Activated T-cell treated with anti-CD3 and anti-CD28 coated beads, Interleukin-2, amount 50 U/mL, for 4 hours (primary cell): ENCODE results near the gene TMED10. TPM values are rescaled to one million over a fixed set of nuclear protein-coding genes. Genes with fewer than 3 reads are reported as not detected.
"Not testable (repeated sequence)": the region's sequence is repeated elsewhere in the genome, so short reads cannot be mapped to it uniquely, and the experiment has no call there.

Experiments
- ATAC-seq, 2 donors: fragments of 200-7000 bp; cut with Tn5 transposase; one replicate each; pipeline ENCODE4 v1.10.0; 2021
- DNase-seq: peaks from one replicate; pipeline ENCODE4 v3.0.0-alpha.2; 2020
- H3K27me3 Mint-ChIP-seq: one replicate; pipeline ENCODE4 v1.8.0; 2021; ENCODE audit warnings: low read depth, mixed read lengths
- H3K36me3 Mint-ChIP-seq: one replicate; pipeline ENCODE4 v1.8.0; 2022; ENCODE audit warnings: mixed read lengths; ENCODE audit not compliant: insufficient read depth
- H3K4me1 Mint-ChIP-seq: one replicate; pipeline ENCODE4 v1.8.0; 2021; ENCODE audit warnings: low read depth, mixed read lengths
- H3K4me3 Mint-ChIP-seq: one replicate; pipeline ENCODE4 v1.8.0; 2021; ENCODE audit warnings: mild to moderate bottlenecking, moderate library complexity, mixed read lengths
- H3K9me3 Mint-ChIP-seq: one replicate; pipeline ENCODE4 v1.8.0; 2021; ENCODE audit warnings: mixed read lengths
- total RNA-seq, 3 donors: library from RNA; stranded (reverse); gene quantifications; one replicate each; pipeline ENCODE4 v1.2.1, GENCODE V29; 2021

Gene TMED10
- total RNA-seq, 3 donors from 2014 or later: 184 to 196 (median 195) TPM

DNA sequence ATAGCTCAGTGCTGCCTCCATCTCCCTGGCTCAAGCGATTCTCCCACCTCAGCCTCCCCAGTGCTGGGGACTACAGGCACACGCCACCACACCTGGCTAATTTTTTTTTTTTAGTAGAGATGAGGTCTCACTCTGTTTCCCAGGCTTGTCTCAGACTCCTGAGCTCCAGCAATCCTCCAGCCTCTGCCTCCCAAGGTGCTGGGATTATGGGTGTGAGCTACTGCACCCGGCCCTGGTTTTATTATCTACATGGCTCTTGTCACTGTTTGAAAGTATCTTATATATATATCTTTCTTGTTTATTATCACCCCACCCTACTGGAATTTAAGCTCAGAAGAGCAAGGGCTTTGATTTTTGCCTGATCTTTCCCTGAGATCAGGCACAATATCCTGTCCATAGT, 7.6 kb upstream of the TMED10 start:
- no peaks in the 10 kb centered on the region for H3K36me3 Mint-ChIP-seq
- no peak for DNase-seq

DNA sequence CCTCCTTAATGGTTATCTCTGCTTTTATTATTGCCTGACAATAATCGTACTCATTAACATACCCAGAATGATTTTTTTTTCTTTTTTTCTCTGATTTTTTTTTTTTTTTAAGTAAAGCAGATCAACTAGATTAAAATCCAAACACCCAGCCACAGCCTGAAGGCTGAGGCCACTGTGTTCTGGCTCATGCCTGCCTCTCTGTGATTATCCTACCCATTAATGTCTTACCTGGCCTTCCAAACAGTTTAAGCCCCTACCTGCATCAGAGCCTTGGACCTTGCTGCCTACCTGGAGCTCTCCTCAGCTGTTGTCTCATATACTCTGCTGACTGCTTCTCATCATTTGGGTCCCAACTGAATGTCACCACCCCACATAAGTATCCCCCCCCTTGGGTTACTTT, 6.8 kb upstream of the TMED10 start:
- Mint-ChIP-seq H3K36me3 (no peaks in the 10 kb centered on the region), H3K4me3 (no peak overlapping the region), H3K4me1 (no peaks in the 10 kb centered on the region), H3K9me3 (no peaks in the 10 kb centered on the region), H3K27me3 (peaks cover 6% of the 10 kb centered on the region)
- DNase-seq: no peak
- no peak for ATAC-seq

More for the DNA sequence above, 7.6 kb upstream of the TMED10 start:
- Mint-ChIP-seq H3K27me3 (peaks cover 6% of the 10 kb centered on the region), H3K4me3 (no peak overlapping the region), H3K9me3 (no peaks in the 10 kb centered on the region), H3K4me1 (no peaks in the 10 kb centered on the region)
- no peak for ATAC-seq

DNA sequence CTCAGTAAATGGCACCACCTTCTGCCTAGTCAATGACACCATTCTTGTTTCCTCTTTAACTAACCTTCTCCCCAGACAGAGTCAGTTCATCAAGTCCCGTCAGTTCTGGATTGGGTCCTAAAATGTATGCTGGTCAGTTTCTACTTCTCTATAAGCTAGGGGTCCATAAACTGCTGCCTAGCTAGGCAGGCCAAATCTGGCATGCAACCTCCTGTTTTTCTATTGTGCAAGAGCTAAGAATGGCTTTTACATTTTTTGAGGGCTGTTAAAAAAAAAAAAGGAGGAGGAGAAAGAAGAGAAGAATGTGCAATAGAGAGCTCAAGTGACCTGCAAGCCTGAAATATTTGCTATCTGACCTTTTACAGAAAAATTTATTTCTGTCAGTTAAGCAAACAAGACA, 6.4 kb upstream of the TMED10 start:
- Mint-ChIP-seq H3K9me3 (no peaks in the 10 kb centered on the region), H3K36me3 (no peaks in the 10 kb centered on the region), H3K4me3 (no peak overlapping the region), H3K27me3 (peaks cover 6% of the 10 kb centered on the region), H3K4me1 (no peaks in the 10 kb centered on the region)
- DNase-seq: no peak
- ATAC-seq: no peak

DNA sequence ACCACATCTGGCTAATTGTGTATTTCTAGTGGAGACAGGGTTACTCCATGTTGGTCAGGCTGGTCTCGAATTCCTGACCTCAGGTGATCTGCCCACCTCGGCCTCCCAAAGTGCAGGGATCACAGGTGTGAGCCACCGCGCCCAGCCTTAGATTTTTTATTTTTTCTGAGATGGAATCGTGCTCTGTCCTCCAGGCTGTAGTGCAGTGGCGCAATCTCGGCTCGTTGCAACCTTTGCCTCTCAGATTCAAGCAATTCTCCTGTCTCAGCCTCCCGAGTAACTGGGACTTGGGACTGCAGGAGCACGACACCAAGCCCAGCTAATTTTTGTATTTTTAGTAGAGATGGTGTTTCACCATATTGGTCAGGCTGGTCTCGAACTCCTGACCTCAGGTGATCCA, 5.8 kb upstream of the TMED10 start:
- DNase-seq, H3K9me3 Mint-ChIP-seq, H3K4me1 Mint-ChIP-seq, H3K36me3 Mint-ChIP-seq, H3K27me3 Mint-ChIP-seq, ATAC-seq, H3K4me3 Mint-ChIP-seq: not testable (repeated sequence)

DNA sequence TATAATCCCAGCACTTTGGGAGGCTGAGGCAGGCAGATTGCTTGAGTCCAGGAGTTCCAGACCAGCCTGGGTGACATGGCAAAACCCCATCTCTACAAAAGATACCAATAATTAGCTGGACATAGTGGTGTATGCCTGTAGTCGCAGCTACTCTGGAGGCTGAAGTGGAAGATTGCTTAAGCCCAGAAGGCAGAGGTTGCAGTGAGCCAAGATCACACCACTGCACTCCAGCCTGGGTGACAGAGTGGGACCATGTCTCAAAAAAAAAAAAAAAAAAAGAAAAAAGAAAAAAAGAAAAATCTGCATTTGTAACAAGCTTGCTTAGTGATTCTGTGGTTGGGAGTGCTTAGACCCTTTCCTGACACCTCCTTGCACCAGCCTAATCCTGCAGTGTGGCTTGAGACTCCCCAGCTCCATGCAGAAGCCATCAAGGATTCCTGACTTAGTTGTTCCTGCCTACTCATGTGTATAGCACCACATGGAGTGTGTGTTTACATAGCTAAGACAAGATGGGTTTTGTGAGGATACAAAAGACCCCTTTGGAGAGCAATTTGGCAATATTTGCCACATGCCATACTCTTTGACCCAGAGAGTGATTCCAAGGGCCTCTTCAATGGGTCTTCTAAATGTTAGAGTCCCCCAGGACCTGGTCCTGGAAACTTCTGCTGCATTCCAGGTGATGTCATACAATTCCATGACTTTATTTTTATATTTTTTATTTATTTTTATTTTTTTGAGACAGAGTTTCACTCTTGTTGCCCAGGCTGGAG, 5.1 kb upstream of the TMED10 start:
- H3K27me3 Mint-ChIP-seq: peaks cover 3% of the 10 kb centered on the region
- no peaks in the 10 kb centered on the region for H3K36me3 Mint-ChIP-seq
- ATAC-seq: no peak

DNA sequence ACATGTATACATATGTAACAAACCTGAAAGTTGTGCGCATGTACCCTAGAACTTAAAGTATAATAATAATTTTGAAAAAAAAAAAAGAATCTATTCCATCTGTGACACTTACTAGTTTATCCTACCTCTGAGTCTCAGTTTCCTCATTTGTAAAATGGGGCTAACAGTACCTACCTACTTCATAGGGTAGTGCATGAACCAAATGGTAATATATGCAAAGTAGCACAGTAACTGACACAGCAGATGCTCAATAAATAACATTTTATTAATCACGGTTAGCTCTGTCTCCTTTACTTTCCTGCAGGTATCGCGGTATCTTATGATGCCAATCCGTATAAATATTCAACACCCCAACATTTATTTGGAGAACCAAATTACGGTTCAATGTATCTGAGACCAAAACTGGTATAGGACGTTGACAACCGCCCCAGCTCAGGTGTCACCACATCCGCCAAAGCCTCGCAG, 703 bp downstream of the TMED10 start:
- DNase-seq (no peak), ATAC-seq (peak; percentile 0 to 1)
- Mint-ChIP-seq H3K36me3 (no peaks in the 10 kb centered on the region), H3K4me1 (peaks cover 49% of the 10 kb centered on the region), H3K4me3 (peak overlapping the region; percentile 90), H3K27me3 (no peaks in the 10 kb centered on the region), H3K9me3 (no peaks in the 10 kb centered on the region)

More for the DNA sequence above, 5.1 kb upstream of the TMED10 start:
- Mint-ChIP-seq H3K9me3 (no peaks in the 10 kb centered on the region), H3K4me1 (peaks cover 2% of the 10 kb centered on the region), H3K4me3 (no peak overlapping the region)
- DNase-seq: no peak

DNA sequence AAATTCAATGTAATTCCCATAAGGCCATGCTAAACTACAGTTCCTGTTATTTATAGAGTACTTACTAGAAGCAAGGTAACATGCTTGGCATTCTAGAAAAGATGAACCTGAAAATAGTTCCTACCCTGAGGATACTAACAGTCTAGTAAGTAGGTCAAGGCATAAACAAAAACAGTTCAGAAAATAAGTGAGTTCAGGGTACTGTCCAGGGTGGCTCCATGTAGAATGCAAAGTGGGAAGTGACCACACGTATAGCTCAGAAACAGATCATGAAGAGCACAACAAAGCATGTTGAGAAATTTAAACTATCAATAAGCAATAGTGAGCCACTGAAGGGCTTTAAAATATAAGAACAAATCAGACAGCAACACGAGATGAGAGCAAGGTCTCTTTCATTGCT, 2.3 kb downstream of the TMED10 start:
- Mint-ChIP-seq H3K36me3 (no peaks in the 10 kb centered on the region), H3K27me3 (no peaks in the 10 kb centered on the region), H3K4me3 (peak overlapping the region; percentile 43), H3K9me3 (no peaks in the 10 kb centered on the region), H3K4me1 (peaks cover 61% of the 10 kb centered on the region)
- DNase-seq (no peak), ATAC-seq (no peak)

DNA sequence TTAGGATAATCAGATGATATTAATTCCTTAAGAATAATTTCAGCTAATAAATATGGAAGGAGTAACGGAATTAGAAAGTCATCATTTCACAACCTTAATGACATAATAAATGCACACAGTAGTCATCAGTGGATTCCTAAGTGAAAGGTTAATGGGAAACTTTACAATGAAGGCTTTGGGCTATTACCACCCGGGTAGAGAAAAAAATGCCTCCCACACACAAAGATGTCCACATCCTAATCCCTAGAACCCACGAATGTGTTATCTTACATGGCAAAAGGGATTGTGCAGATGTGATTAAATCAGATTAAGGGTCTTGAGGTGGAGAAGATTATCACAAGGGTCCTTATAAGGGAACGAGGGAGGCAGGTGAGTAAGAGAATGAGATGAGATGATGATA, 5.6 kb downstream of the TMED10 start:
- no peaks in the 10 kb centered on the region for H3K9me3 Mint-ChIP-seq
- no peak for ATAC-seq
- H3K4me3 Mint-ChIP-seq: no peak overlapping the region
- no peak for DNase-seq
- H3K4me1 Mint-ChIP-seq: peaks cover 84% of the 10 kb centered on the region
- peaks cover 3% of the 10 kb centered on the region for H3K36me3 Mint-ChIP-seq
- no peaks in the 10 kb centered on the region for H3K27me3 Mint-ChIP-seq

DNA sequence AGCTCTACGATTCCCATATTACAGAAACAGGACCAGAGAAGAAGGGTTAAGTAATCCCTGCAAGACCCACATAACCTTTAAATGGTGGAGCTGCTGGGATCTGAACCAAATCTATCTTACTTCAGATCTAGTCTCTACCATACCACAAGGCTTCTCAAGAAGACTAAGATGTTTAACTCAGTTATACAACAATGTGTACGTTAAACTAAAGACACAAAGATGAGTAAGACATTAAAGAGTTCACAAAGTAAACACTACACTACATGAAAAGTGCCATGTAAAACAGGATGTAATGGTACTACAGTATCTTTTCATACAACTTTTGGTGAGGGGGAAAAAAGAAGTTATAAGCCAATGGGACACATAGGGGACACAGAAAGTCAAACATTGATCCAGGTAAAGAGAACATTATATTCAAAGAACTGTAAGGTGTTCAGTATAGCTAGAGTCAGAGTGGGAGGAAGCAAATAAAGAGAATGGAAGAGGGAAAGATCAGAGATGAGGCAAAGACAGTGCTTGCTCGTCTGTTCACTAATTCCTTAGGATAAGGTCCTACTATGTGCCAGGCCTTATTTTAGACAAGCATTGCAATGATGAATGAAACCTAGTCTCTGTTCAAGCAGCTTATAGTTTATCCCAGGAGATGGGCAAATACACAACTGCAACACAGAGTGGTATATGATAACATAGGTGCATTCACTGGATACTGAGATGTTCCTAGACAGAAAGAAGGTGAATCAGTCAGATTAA, 7.7 kb downstream of the TMED10 start:
- peaks cover 3% of the 10 kb centered on the region for H3K36me3 Mint-ChIP-seq
- H3K27me3 Mint-ChIP-seq: no peaks in the 10 kb centered on the region
- H3K9me3 Mint-ChIP-seq: no peaks in the 10 kb centered on the region
- no peak for DNase-seq
- H3K4me1 Mint-ChIP-seq: peaks cover 77% of the 10 kb centered on the region
- H3K4me3 Mint-ChIP-seq: no peak overlapping the region
- no peak for ATAC-seq

DNA sequence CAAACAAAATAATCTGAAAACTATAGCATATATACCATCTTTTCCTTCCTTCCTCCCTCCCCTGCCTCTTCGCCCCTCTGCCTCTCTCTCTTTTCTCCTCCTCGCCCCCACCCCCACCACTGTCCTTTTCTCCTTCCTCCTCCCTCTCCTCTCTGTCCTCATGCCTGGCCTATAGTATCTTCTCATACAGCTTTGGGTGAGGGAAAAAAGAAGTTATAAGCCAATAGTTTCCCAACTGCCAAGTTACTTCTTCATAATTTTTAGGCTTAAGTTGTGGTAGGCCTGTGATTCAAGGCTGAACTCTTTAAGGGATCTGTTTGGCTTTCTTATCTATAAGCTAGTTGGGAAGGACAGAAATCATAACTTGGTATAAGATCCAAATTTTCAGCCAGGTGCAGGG, 9.1 kb downstream of the TMED10 start:
- no peak for DNase-seq

DNA sequence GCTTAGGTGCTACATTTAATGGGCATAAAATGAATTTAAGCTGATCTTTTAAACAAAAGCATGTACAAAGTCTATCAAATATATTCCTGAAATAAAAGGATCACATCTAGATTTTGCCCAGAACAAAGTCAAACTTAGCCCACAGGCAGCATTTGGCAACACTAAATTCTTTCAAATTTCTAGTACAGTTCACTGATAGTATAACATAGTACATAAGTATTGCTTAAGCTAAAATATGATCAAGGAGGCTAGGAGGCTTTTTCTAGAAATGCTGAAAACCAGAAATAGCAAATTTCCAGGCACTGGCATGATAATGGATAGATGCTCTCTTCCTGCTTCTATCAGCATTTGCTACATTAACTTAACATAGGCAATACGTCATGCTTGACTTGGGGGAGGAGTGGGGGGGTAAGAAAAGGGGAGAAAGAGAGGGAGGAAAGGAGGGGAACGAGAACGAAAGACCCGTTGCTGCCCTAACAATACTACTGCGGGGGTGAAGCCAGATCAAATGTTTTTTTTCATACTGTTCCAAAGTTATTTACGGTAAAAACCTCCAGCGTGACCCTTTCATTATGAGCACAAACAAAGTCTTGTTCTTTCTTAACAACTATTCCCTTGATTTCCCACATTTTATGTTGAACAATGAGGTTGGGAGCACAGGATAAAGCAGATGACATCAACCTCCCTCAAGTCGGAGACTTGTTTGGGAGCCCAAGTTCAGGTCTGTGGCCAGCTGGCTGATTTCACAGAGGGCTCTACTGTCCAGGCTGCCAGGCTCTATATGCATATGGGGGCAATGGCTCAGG, 10.6 kb downstream of the TMED10 start:
- ATAC-seq: no peak
- H3K4me3 Mint-ChIP-seq: no peak overlapping the region
- H3K9me3 Mint-ChIP-seq: no peaks in the 10 kb centered on the region
- peaks cover 3% of the 10 kb centered on the region for H3K36me3 Mint-ChIP-seq
- H3K27me3 Mint-ChIP-seq: no peaks in the 10 kb centered on the region
- no peak for DNase-seq
- peaks cover 64% of the 10 kb centered on the region for H3K4me1 Mint-ChIP-seq

More for the DNA sequence above, 9.1 kb downstream of the TMED10 start:
- no peak for ATAC-seq
- Mint-ChIP-seq H3K27me3 (no peaks in the 10 kb centered on the region), H3K4me1 (peaks cover 67% of the 10 kb centered on the region), H3K4me3 (no peak overlapping the region), H3K36me3 (peaks cover 3% of the 10 kb centered on the region), H3K9me3 (no peaks in the 10 kb centered on the region)

DNA sequence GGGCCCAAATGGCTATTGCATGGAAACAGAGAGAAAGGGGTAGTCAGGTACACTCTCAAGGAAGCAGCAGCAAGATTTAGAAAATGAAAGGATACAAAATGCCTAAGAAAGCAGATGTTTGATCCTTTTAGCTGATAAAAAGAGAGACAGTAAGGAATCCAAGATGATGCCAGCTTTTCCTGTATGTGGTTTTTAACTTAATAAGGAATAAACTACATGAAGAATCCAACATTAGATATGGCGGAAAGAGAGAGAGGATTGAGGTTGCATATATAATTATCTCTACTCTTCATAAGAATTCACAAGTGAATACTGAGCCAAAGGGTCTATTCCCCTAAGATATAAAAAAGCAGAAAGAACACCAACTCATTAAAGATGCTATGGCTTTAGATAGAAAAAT, 11.6 kb downstream of the TMED10 start:
- H3K4me1 Mint-ChIP-seq: peaks cover 66% of the 10 kb centered on the region
- no peak overlapping the region for H3K4me3 Mint-ChIP-seq
- no peak for DNase-seq
- ATAC-seq: no peak
- H3K9me3 Mint-ChIP-seq: no peaks in the 10 kb centered on the region
- H3K36me3 Mint-ChIP-seq: peaks cover 3% of the 10 kb centered on the region
- no peaks in the 10 kb centered on the region for H3K27me3 Mint-ChIP-seq

DNA sequence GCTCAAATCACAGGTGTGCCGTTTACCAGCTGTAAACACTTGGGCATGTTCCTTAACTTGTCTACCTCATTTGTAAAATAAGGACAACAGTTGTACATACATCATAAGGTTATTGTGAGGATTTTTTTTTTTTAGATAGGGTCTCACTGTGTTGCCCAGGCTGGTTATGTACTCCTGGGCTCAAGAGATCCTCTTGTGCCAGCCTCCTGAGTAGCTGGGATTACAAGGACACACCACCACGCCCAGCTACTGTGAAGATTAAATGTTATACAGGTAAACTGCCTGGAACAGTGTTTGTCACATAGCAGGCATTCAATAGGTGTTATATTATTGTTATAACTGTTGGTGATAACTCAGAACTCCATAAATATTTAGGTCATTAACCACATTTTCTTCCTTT, 12.7 kb downstream of the TMED10 start:
- peaks cover under 1% of the 10 kb centered on the region for H3K36me3 Mint-ChIP-seq
- no peak for ATAC-seq
- H3K9me3 Mint-ChIP-seq: no peaks in the 10 kb centered on the region
- DNase-seq: no peak
- no peak overlapping the region for H3K4me3 Mint-ChIP-seq
- no peaks in the 10 kb centered on the region for H3K27me3 Mint-ChIP-seq
- H3K4me1 Mint-ChIP-seq: peaks cover 67% of the 10 kb centered on the region

DNA sequence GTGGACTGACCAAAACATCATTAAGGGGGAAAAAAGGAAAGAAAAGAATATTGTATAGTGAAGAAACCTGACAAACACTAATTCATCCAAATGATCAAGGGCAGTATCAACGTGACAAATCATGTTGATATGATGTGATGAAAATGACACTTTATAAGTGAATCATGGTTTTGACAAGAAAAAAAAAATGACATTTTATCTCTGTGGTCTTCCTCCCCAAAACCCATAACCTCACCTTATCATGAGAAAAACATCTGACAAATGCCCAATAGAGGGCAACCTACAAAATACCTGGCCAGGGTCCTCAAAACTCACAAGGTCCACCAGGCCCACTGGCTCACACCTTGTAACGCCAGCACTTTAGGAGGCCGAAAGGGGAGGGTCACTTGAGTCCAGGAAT, 13.8 kb downstream of the TMED10 start:
- no peak overlapping the region for H3K4me3 Mint-ChIP-seq
- H3K36me3 Mint-ChIP-seq: no peaks in the 10 kb centered on the region
- no peak for DNase-seq
- H3K27me3 Mint-ChIP-seq: no peaks in the 10 kb centered on the region
- H3K9me3 Mint-ChIP-seq: no peaks in the 10 kb centered on the region
- H3K4me1 Mint-ChIP-seq: peaks cover 60% of the 10 kb centered on the region
- peak in 1 of 2 donors; percentile 48 for ATAC-seq
